GM12874 (cell line): ENCODE data around the gene IRF4.

Experiments
- CTCF ChIP-seq: IDR thresholded peaks from 2 replicates; pipeline ENCODE4 v1.5.1; 2011; ENCODE audit warnings: low read depth, mild to moderate bottlenecking, control low read depth, low read length, moderate library complexity; ENCODE audit not compliant: insufficient read depth

IRF4 gene

GRCh38 chr6:383856-384255, 7.7 kb upstream of the IRF4 start:
- TF ChIP-seq CTCF: no peak

DNA sequence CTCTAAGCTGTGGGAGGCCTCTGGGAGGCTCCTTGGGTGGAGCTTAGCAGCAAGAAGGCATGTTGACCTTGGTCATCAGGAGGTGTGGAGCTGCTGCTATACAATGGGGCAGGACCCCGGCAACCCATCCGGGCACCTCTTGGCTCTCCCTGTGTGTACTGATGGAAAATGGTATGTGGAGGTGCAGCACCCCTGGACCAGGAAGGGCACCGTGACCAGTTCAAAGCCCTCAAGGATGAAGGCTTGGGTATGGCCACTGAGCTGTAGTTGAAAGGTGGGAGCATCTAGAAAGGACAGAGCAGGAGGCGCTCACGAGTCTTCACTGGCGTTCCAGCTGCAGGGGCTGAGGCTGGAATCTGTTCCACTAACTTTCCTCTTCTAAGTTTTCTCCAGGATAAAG, 6.7 kb upstream of the IRF4 start:
- no peak for TF ChIP-seq CTCF

DNA sequence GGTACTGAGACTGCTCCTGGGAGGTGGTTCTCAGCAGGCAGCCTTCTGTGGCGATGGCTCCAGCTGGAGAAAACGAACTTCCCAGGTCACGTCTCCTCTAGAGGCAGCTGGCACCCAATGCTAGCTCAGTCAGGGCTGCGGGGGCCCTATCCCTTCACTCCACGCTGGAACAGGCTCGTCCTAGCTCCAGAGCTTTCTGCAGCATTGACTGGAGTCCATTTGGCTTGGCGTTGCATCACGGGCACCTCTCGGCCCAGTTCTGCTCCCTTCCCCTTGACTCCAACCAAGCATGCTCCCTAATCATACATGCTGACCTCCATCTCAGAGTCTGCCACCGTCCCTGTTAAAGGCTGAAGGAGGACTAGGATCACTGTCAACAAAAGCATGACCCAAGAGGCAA, 5.9 kb upstream of the IRF4 start:
- no peak for TF ChIP-seq CTCF

DNA sequence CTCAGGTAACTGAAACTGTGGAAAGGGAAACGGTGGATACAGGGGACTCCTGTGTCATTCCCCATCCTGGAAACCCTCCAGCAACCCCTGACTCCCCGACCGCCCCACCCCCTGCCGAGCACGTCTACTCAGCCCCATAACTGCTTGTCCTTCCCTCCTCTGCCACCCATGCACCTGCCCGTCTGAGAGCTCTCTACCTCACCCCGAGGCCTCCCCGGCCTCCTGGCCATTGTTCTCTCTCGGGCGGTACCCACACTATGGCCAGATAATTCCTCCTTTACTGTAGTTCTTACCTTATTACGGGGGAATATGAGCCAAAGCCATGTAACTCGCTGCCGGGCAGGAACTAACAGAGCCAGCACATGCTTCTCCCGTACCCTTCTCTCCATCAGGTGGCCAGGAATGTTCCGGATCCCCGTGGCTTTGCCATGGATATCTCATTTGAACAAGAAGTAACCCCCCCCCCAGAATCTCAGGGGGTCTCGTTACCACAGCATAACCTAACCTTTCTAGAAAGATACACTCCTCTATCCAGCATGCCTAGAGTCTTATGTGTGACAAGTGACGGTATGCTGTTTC, 4.8 kb upstream of the IRF4 start:
- TF ChIP-seq CTCF: no peak

DNA sequence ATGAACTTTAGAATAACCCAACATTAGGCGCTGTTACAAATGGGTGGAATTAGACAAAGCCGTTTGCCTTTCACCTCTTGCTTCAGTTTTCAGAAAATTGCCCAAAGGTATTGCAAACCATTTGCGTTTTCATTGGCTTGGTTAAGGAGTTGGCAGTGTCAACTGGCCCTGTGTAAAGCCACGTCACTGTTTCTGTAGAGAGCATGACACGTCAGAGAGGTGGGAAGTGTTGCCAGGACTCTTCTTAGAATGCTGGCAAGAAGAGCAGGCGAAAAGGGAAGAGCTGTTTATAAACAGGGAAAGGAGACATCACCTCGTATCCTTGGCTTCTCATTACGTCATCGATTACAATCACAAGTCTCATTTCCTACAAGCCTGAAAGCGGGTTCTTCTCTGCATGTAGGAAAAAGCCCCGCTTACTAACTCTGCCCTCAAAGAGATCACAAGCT, 4.2 kb upstream of the IRF4 start:
- no peak for TF ChIP-seq CTCF

DNA sequence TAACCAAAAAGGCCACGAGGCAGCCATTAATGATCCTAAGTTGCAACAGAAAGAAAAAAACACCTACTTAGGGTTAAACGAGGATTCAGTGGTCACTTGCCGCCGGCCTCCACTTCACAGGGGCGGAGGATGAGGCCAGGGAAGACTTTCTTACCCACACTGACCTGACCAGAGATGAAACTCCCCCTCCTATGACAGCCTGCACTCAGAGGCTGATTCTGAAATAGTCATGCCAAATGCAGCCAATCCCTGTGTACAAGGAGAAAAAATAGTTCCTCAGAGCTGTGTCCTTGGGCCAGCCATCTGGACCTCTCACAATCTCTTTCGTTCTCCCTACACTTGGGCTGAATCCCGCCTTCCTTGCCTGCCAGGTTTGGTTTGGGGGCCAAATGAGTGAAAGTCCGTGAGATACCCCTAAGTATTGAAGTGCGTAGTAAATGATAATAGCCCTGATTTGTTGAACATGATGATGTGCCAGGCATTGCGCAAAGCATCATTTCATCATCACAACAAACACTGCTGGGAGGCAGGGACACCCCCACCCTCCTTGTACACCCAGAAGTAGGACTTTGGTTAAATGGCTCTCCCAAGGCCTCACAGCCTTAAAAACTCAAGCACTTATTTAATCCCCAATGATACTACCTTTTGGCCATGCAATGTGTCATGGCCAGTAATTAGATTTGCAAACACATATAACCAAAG, 3.2 kb upstream of the IRF4 start:
- no peak for TF ChIP-seq CTCF

GRCh38 chr6:389143-389542, 2.4 kb upstream of the IRF4 start:
- no peak for TF ChIP-seq CTCF

DNA sequence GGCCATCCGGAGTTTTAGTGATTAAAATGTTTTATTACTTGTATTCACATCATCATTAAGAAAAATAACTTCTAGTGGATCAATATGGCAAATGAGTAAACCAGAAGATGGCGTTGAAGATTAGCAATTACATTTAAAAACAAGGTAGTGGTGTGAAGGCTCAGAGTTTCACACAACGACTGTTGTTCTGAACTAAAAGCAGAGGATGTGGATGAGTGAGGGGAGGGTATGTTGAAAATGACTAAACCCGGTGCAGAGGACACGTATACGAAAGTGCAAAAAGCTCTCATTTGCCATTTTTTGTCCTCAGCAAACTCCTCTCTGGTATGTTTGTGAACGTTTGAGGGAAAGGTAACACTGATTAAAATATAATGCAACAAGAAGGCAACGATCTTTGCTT, 1.9 kb upstream of the IRF4 start:
- TF ChIP-seq CTCF: no peak
